Right atrium auricular region (tissue), 2 donors: ENCODE measurements around the gene BMPR1A. TPM values are rescaled to one million over a fixed set of nuclear protein-coding genes. Genes with fewer than 3 reads are reported as not detected.
A peak's percentile ranks its signal among the peaks of the same experiment; 100 is the strongest.

Experiments
- DNase-seq: peaks from one replicate; pipeline ENCODE4 v3.0.0-alpha.2; 2019; ENCODE audit warnings: low spot score
- H3K27ac ChIP-seq, 2 donors: fragments of 200-600 bp; sonication (generic); 1 replicate in 1 of 2; 2 replicates in 1 of 2; pipeline ENCODE4 v1.5.1; 2016 to 2019
- H3K27me3 ChIP-seq, 2 donors: fragments of 200-600 bp; sonication (generic); one replicate each; pipeline versions ENCODE4 v1.5.1 to v1.6.0; 2017 to 2019
- H3K36me3 ChIP-seq: fragments of 200-600 bp; sonication (generic); one replicate; pipeline ENCODE4 v1.5.1; 2016
- H3K4me1 ChIP-seq, 2 donors: fragments of 200-600 bp; sonication (generic); one replicate each; pipeline versions ENCODE4 v1.5.1 to v1.6.0; 2017 to 2019
- H3K4me3 ChIP-seq, 2 donors: fragments of 200-600 bp; sonication (generic); 1 replicate in 1 of 2; 2 replicates in 1 of 2; pipeline ENCODE4 v1.5.1; 2017 to 2019; ENCODE audit warnings: mild to moderate bottlenecking in 1 of 2, moderate library complexity in 1 of 2
- H3K9me3 ChIP-seq, 2 donors: fragments of 200-600 bp; sonication (generic); one replicate each; pipeline ENCODE4 v1.5.1; 2019
- CTCF ChIP-seq, 2 donors: fragments of 200-600 bp; sonication (generic); IDR thresholded peaks; one replicate each; pipeline ENCODE4 v1.5.1; 2019; ENCODE audit warnings: antibody characterized with exemption in 2 of 2
- total RNA-seq, 2 donors: library from RNA; depleted of rRNA; stranded (reverse); fragments of >200 nt; gene quantifications; one replicate each; pipeline ENCODE4 v1.1.0, GENCODE V29; 2016

Gene BMPR1A
- total RNA-seq, 2 donors from 2014 or later: 28.6 to 41.2 TPM

- DNase-seq: no peak
Observed at GRCh38 chr10:86899132-86899531, 142.7 kb downstream of the BMPR1A start.

GRCh38 chr10:86899670-86900276 is 143.4 kb downstream of the BMPR1A start:
- Histone ChIP-seq H3K4me3 (no peak overlapping the region), H3K27me3 (no peaks in the 10 kb centered on the region), H3K4me1 (peaks cover 0 to 11% of the 10 kb centered on the region in 2 donors), H3K27ac (peak overlapping the region in 1 of 2 donors; percentile 42), H3K9me3 (no peaks in the 10 kb centered on the region), H3K36me3 (peaks cover 5% of the 10 kb centered on the region)
- TF ChIP-seq CTCF (IDR thresholded peaks at IDR 0.05): peak; percentile 45 to 80
- peak; percentile 75 for DNase-seq

More at GRCh38 chr10:86899132-86899531, 142.7 kb downstream of the BMPR1A start:
- Histone ChIP-seq H3K4me3 (no peak overlapping the region), H3K4me1 (peaks cover 0 to 11% of the 10 kb centered on the region in 2 donors), H3K27ac (peak overlapping the region in 1 of 2 donors; percentile 42), H3K27me3 (no peaks in the 10 kb centered on the region), H3K9me3 (no peaks in the 10 kb centered on the region), H3K36me3 (peaks cover 5% of the 10 kb centered on the region)
- TF ChIP-seq CTCF (IDR thresholded peaks at IDR 0.05): no peak

- peak overlapping the region; percentile 56 to 79 for H3K27ac ChIP-seq
- H3K4me1 ChIP-seq: peaks cover 0 to 11% of the 10 kb centered on the region in 2 donors
- no peaks in the 10 kb centered on the region for H3K9me3 ChIP-seq
- peak; percentile 90 for DNase-seq
- H3K4me3 ChIP-seq: no peak overlapping the region
- H3K36me3 ChIP-seq: peaks cover 5% of the 10 kb centered on the region
- TF ChIP-seq CTCF (IDR thresholded peaks at IDR 0.05): no peak
- no peaks in the 10 kb centered on the region for H3K27me3 ChIP-seq
Observed at GRCh38 chr10:86900955-86901354, 144.5 kb downstream of the BMPR1A start.

- Histone ChIP-seq H3K4me1 (peaks cover 0 to 5% of the 10 kb centered on the region in 2 donors), H3K27ac (no peak overlapping the region), H3K4me3 (no peak overlapping the region), H3K36me3 (peaks cover 5% of the 10 kb centered on the region), H3K9me3 (no peaks in the 10 kb centered on the region), H3K27me3 (no peaks in the 10 kb centered on the region)
- no peak for TF ChIP-seq CTCF (IDR thresholded peaks at IDR 0.05)
- DNase-seq: no peak
Observed at GRCh38 chr10:86904600-86904999, 148.2 kb downstream of the BMPR1A start.

- no peaks in the 10 kb centered on the region for H3K27me3 ChIP-seq
- H3K27ac ChIP-seq: no peak overlapping the region
- TF ChIP-seq CTCF (IDR thresholded peaks at IDR 0.05): no peak
- no peak for DNase-seq
- no peak overlapping the region for H3K4me3 ChIP-seq
- H3K4me1 ChIP-seq: peaks cover 0 to 5% of the 10 kb centered on the region in 2 donors
- no peaks in the 10 kb centered on the region for H3K9me3 ChIP-seq
- H3K36me3 ChIP-seq: peaks cover 5% of the 10 kb centered on the region
Observed at GRCh38 chr10:86905429-86905828, 149.0 kb downstream of the BMPR1A start.

- H3K27me3 ChIP-seq: no peaks in the 10 kb centered on the region
- H3K36me3 ChIP-seq: peaks cover 38% of the 10 kb centered on the region
- H3K4me3 ChIP-seq: no peak overlapping the region
- no peak for TF ChIP-seq CTCF (IDR thresholded peaks at IDR 0.05)
- H3K27ac ChIP-seq: no peak overlapping the region
- no peak for DNase-seq
- H3K4me1 ChIP-seq: no peaks in the 10 kb centered on the region
- no peaks in the 10 kb centered on the region for H3K9me3 ChIP-seq
Observed at GRCh38 chr10:86914734-86915133, 158.3 kb downstream of the BMPR1A start.
